ENCODE measurements around the gene EIF3A.

The EIF3A gene

DNA sequence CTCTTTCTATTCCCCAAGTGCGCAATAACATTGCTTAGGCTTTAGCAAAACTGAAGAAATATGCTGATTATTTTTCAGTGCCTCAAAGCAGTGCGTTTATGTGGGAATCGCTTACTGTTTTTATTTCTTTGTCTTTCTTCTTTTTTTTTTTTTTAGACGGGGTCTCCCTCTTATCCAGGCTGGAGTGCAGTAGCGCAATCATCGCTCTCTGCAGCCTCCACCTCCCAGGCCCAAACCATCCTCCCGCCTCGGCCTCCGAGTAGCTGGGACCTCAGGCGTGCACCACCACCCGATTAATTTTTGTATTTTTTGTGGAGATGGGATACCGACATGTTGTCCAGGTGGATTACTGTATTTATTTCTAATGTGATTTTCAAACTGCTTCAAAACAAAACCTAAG is 24.5 kb upstream of the EIF3A start:
- Histone ChIP-seq H3K4me1 (ENCODE audit: control insufficient read depth, low read length) (peaks cover 44% of the 10 kb centered on the region), H3F3A (ENCODE audit: control insufficient read depth, insufficient read depth) (peaks cover 9% of the 10 kb centered on the region; the same call in 1 of the 2 replicates), H3K4me3 (ENCODE audit: low read length) (peak overlapping the region; percentile 71), H3K36me3 (ENCODE audit: control insufficient read depth, low read length) (peaks cover 8% of the 10 kb centered on the region), H3K27me3 (ENCODE audit: control insufficient read depth, low read length) (no peaks in the 10 kb centered on the region), H3K4me2 (ENCODE audit: low read length) (peak overlapping the region; percentile 71), H3K27ac (ENCODE audit: low read depth, low read length) (no peak overlapping the region), H3K9me2 (replicated peaks; ENCODE audit: control insufficient read depth, low read length) (no peaks in the 10 kb centered on the region), H3K9me3 (ENCODE audit: control insufficient read depth, insufficient read depth, low read length) (no peaks in the 10 kb centered on the region), H4K20me1 (ENCODE audit: control insufficient read depth, insufficient read depth, low read depth, low read length) (no peaks in the 10 kb centered on the region), H3K79me2 (ENCODE audit: control insufficient read depth, low read length) (peaks cover 16% of the 10 kb centered on the region)
- TF ChIP-seq, protein P1, sequence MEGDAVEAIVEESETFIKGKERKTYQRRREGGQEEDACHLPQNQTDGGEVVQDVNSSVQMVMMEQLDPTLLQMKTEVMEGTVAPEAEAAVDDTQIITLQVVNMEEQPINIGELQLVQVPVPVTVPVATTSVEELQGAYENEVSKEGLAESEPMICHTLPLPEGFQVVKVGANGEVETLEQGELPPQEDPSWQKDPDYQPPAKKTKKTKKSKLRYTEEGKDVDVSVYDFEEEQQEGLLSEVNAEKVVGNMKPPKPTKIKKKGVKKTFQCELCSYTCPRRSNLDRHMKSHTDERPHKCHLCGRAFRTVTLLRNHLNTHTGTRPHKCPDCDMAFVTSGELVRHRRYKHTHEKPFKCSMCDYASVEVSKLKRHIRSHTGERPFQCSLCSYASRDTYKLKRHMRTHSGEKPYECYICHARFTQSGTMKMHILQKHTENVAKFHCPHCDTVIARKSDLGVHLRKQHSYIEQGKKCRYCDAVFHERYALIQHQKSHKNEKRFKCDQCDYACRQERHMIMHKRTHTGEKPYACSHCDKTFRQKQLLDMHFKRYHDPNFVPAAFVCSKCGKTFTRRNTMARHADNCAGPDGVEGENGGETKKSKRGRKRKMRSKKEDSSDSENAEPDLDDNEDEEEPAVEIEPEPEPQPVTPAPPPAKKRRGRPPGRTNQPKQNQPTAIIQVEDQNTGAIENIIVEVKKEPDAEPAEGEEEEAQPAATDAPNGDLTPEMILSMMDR (IDR thresholded peaks at IDR 0.05; ENCODE audit: low read depth, low read length, poor library complexity, severe bottlenecking): no peak
- TF ChIP-seq EZH2phosphoT487 (IDR thresholded peaks at IDR 0.05; ENCODE audit: borderline replicate concordance, low read length): no peak

GRCh38 chr10:119104654-119105015 is 24.0 kb upstream of the EIF3A start:
- H3F3A ChIP-seq (ENCODE audit: control insufficient read depth, insufficient read depth): peaks cover 9% of the 10 kb centered on the region; the same call in 1 of the 2 replicates
- peak overlapping the region; percentile 71 for H3K4me3 ChIP-seq (ENCODE audit: low read length)
- no peak for TF ChIP-seq EZH2phosphoT487 (IDR thresholded peaks at IDR 0.05; ENCODE audit: borderline replicate concordance, low read length)
- TF ChIP-seq, protein P1 (IDR thresholded peaks at IDR 0.05; ENCODE audit: low read depth, low read length, poor library complexity, severe bottlenecking): no peak
- H3K36me3 ChIP-seq (ENCODE audit: control insufficient read depth, low read length): peaks cover 4% of the 10 kb centered on the region
- H3K9me3 ChIP-seq (ENCODE audit: control insufficient read depth, insufficient read depth, low read length): no peaks in the 10 kb centered on the region
- no peaks in the 10 kb centered on the region for H3K27me3 ChIP-seq (ENCODE audit: control insufficient read depth, low read length)
- no peak overlapping the region for H3K27ac ChIP-seq (ENCODE audit: low read depth, low read length)
- H3K4me2 ChIP-seq (ENCODE audit: low read length): peak overlapping the region; percentile 71
- H3K4me1 ChIP-seq (ENCODE audit: control insufficient read depth, low read length): peaks cover 44% of the 10 kb centered on the region
- peaks cover 16% of the 10 kb centered on the region for H3K79me2 ChIP-seq (ENCODE audit: control insufficient read depth, low read length)
- H4K20me1 ChIP-seq (ENCODE audit: control insufficient read depth, insufficient read depth, low read depth, low read length): no peaks in the 10 kb centered on the region
- H3K9me2 ChIP-seq (replicated peaks; ENCODE audit: control insufficient read depth, low read length): no peaks in the 10 kb centered on the region

DNA sequence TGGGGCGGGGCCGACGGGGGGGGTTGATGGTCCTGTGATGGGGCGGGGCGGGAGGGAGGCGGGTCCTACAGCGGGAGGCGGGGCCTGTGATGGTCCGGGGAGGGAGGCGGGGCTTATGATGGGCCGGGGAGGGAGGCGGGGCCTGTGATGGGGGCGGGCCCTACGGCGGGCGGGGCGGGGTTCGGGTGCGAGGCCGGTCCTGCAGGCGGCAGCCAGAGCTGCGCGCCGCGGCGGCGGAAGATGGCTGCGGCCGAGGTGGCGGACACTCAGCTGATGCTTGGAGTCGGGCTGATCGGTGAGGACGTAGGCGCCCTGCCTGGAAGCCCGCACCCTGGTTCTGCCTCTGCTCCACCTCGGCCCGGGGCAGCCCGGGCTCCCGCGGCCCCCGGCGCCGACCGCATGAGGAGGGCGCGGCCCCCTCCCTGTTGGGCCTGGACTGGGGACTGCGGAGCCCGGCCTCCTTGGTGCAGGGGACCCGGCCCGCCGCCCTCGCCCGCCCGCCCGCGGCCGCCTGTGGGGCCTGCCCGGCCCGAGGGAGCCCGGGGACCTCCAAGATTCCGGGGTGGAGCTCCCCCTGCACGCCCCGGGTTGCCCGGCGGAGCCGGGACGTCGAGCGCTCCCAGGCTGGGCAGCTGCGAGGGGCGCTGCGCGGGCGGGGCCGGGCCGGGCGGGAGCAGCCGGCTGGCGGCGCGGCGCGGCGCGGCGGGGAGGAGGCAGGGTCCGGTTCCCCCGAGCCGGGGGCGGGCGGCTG is 23.5 kb upstream of the EIF3A start, which contains the start of gene DENND10:
Gene DENND10 (plus strand): TSS at position 211 of the 751 bp plus-strand sequence. CDS start 30 bp downstream, at position 241.
- Histone ChIP-seq H3K9me3 (ENCODE audit: control insufficient read depth, insufficient read depth, low read length) (no peaks in the 10 kb centered on the region), H3K4me2 (ENCODE audit: low read length) (peak within 1 kb of the TSS; percentile 71), H3K36me3 (ENCODE audit: control insufficient read depth, low read length) (peaks cover under 1% of the 10 kb centered on the region; the same call in 1 of the 2 replicates), H3K27ac (ENCODE audit: low read depth, low read length) (peak within 1 kb of the TSS; percentile 77), H3F3A (ENCODE audit: control insufficient read depth, insufficient read depth) (peaks cover 9% of the 10 kb centered on the region; the same call in 1 of the 2 replicates), H3K4me3 (ENCODE audit: low read length) (peak within 1 kb of the TSS; percentile 71), H3K9me2 (replicated peaks; ENCODE audit: control insufficient read depth, low read length) (no peaks in the 10 kb centered on the region), H4K20me1 (ENCODE audit: control insufficient read depth, insufficient read depth, low read depth, low read length) (no peaks in the 10 kb centered on the region), H3K4me1 (ENCODE audit: control insufficient read depth, low read length) (peaks cover 44% of the 10 kb centered on the region), H3K79me2 (ENCODE audit: control insufficient read depth, low read length) (peaks cover 16% of the 10 kb centered on the region), H3K27me3 (ENCODE audit: control insufficient read depth, low read length) (no peaks in the 10 kb centered on the region)
- no peak for TF ChIP-seq EZH2phosphoT487 (IDR thresholded peaks at IDR 0.05; ENCODE audit: borderline replicate concordance, low read length)
- TF ChIP-seq, protein P1 (IDR thresholded peaks at IDR 0.05; ENCODE audit: low read depth, low read length, poor library complexity, severe bottlenecking): no peak
